HG03378 (cell line): ENCODE results near the gene CCDC68.

ENCODE experiments used
- ATAC-seq: cut with Tn5 transposase; IDR thresholded peaks from one replicate; pipeline ENCODE4 v1.9.1; 2021; ENCODE audit warnings: mild to moderate bottlenecking, moderate library complexity; ENCODE audit not compliant: unreplicated experiment

The CCDC68 gene

DNA sequence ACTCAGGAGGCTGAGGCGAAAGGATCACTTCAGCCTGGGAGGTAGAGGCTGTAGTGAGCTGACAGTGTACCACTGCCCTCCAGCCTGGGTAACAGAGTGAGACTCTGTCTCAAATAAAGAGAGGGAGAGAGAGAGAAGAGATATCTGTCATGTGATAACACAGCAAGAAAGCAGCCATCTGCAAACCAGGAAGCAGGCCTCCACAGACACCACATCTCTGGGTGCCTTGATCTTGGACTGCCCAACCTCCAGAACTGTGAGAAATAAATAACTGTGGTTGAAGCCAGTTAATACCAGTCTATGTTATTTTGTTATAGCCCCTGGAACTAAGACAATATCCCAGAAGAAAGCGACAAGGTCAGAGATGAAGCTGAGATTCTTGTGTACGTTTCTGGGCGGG, 2.6 kb upstream of the CCDC68 start:
- ATAC-seq: no peak

GRCh38 chr18:54961016-54961423, 1.8 kb upstream of the CCDC68 start:
- no peak for ATAC-seq

GRCh38 chr18:54960197-54960596, 936 bp upstream of the CCDC68 start:
- no peak for ATAC-seq

DNA sequence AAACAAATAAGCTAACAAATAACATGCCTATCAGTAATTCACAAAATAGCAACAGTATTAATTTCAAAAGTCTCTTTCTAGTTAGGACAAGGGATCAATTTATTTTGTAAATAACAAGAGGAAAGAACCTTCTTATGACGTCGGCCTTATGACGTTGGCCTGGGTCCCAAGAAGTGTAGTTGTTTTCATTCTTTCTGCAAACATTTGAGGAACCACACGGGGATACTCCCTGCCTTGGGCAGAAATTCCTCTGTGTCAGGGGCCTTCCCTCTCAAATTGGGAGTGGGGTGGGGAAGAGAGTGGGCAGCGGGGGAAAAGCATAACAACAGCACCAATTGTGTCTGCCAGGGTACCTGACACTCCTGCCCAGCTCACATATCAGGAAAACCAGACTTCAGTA, 1.3 kb downstream of the CCDC68 start:
- ATAC-seq: no peak

GRCh38 chr18:54957296-54957832, 1.9 kb downstream of the CCDC68 start:
- ATAC-seq: no peak

GRCh38 chr18:54956506-54956905, 2.8 kb downstream of the CCDC68 start:
- ATAC-seq: no peak

DNA sequence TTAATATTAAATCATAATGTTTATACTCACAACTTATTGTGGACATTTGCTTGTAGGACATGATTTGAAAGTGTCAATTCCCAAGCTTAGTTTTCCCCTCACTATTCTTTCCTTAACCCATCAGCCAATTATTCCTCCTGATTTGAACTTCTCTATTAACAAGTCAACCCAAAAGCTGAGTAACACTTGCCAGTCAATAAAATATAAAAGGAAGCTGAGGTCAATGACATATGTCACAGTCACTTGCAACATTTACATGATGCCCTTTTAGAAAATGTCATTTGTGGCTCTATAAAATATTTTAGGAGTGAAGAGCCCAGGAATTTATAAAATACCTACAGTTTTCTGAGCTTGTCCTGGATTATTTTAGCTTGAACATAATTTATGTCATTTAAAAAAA, 7.2 kb downstream of the CCDC68 start:
- no peak for ATAC-seq

GRCh38 chr18:54950221-54950620, 9.0 kb downstream of the CCDC68 start:
- no peak for ATAC-seq

DNA sequence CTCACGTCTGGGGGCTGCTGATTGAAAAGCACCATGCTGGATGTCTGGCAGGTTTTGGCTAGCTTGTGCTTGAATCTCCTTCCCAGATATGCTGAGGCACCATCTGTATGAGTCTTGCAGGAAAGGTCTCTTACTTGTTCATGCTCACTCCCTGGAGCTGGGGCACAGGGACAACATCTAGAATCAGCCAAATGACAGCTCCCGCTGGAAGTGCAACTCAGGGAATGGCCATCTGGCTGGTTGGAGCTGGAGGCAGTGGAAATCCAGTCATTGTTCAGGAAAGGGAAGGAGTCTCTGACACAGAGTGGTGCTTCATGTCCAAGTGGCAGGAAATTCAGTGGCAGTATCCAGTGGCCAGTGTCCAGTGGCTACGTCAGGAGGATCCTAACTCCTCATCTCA, 9.7 kb downstream of the CCDC68 start:
- ATAC-seq: no peak

DNA sequence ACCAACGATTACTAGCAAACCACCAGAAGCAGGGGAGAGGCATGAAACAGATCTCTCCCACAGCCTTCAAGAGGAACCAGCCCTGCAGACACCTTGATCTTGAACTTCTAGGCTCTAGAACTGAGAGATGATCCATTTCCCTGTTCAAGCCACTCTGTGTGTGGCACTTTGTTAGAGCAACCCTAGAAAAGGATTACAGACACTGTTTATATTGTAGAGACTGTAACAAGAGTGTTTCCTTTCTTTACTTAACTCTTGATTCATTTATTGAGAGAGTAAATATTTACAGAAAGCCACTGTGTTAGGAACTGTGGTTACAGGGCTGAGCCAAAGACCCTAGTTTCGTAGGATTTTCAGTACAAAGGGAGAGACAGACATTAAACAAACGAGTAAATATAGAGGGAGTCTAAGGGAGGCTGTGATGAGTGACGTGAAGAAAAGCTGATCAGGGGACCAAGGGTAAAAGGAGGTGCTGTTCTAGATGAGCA, 10.9 kb downstream of the CCDC68 start:
- ATAC-seq: no peak

DNA sequence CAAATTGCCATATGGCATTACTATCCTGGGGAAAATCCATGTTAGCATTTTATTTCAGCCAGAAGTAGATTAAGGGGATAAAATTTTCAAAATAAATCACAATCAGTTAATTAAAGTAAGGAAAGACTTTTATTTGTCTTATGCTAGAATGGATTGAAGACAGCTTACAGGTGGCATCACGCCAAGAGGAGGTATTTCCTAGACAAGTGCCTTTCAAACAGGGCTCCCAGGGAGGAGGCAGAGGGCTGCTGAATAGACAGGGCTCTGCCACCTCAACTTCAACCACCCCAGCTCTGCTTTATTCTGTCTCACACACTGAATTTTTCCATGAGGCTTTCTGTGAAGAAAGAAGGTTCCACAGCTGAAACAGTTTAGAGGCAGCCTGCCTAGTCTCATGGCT, 12.2 kb downstream of the CCDC68 start:
- no peak for ATAC-seq

DNA sequence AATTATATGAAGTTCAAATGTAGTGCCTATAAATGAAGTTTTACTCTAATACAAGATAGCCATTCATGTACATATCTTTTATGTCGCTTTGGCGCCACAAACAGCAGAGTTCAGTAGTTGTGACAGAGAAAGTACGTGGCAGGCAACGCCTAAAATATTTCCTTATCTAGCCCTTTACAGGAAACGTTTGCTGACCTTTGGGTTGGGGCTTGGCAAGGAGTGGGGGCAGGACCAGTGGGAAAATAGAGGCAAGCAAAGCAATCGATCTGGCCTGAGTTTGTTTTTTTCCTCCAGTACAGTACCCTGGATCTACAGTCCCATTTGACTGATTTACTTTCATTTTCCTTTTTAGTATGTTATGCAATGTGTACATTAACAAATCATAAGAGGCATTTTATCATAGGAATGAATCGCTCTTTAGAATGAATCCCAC, 13.1 kb downstream of the CCDC68 start:
- peak; percentile 96 for ATAC-seq

GRCh38 chr18:54945576-54946125, 13.6 kb downstream of the CCDC68 start:
- no peak for ATAC-seq

- ATAC-seq: no peak
Observed at GRCh38 chr18:54942569-54942968, 16.7 kb downstream of the CCDC68 start.

- no peak for ATAC-seq
Observed at GRCh38 chr18:54942144-54942543, 17.1 kb downstream of the CCDC68 start.

DNA sequence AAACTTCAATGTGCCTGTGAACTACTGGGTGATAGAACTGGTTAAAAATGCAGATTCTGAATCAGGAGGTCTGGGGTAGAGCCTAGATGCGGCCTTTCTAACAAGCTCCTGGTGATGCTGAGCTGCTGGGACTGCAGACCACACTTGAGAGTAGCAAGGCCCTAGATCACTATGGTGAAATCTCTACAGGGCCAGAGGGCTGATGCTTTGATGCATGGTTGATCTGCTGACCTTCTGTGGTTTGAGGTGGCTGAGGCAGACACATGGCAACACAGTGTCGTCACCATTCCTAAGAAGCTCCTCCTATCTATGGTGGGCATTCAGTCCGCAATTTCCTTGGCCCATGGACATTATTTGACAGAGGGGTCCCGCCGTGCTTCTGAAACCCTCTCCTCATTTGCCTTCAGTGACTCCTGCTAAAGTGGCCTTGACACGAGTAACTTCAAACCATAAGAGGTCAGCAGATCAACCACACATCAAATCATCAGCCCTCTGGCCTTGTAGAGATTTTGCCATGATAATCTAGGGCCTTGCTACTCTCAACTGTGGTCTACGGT, 19.8 kb downstream of the CCDC68 start:
- no peak for ATAC-seq

DNA sequence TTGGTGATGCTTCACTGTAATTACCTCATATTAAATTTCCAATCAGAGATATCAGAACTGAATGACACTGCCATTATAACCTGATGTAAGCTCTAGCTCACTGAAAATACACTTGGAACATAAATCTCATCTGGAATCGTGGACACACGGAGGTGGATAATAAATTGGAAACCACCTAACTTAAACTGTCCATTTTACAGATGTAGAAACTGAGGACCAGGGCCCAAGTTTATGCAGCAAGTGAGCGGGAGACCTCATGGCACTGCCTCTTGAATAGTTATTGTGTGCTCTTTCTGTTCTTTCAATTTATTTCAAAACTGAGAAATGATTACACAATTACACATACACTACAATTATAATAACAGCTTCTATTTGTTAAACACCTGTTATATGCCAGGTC, 20.8 kb downstream of the CCDC68 start:
- ATAC-seq: no peak

DNA sequence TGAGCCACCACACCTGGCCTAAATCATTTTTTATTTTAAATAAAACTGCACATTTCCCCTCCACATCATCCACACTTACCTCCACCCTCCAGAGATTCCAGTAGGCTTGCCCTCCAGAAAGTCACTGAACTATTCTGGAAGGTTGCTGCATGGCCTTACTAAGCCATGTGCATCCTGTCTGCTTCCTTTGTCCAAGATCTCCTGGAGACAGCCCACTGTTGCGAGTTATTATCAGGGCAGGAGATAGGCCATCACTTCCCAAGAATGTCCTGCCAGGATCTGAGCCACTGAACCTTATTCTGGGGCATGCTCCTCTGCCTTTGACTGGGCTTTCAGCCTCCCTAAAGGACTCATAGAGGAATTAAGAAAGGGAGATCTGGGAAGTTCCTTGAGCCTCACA, 26.8 kb downstream of the CCDC68 start:
- no peak for ATAC-seq

GRCh38 chr18:54931152-54931551, 28.1 kb downstream of the CCDC68 start:
- ATAC-seq: no peak

DNA sequence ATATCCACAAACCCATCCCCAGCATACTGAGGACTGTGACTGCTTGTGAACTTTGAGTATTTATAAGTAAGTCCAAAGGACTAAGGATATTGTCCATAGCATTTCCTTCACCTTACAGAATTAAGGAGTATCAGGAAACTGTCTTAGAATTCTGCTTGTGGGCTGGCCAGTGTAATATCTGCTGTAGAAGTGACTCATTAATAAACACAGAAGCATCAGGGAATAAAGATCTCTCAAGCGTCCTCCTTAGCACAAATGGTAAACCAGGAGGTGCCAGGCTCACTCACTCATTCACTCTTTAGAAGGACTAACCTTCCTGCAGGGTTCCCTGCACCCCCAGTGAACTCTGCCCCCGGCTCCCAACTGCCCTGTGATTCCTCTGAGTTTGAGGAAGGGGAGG, 31.0 kb downstream of the CCDC68 start:
- ATAC-seq: no peak

GRCh38 chr18:54926593-54927325, 32.5 kb downstream of the CCDC68 start:
- no peak for ATAC-seq

- no peak for ATAC-seq
Observed at GRCh38 chr18:54924948-54925347, 34.3 kb downstream of the CCDC68 start.
